Stimulated activated CD8-positive, alpha-beta memory T cell treated with anti-CD3 and anti-CD28 coated beads, Interleukin-12 subunit alpha, Interleukin-12 subunit beta, amount 100 ng/mL, for 1 hour (primary cell): Measurements from ENCODE around the gene GNPTG.
"Not testable (repeated sequence)": the region's sequence is repeated elsewhere in the genome, so short reads cannot be mapped to it uniquely, and the experiment has no call there.

Experiments
- DNase-seq: peaks from one replicate; pipeline ENCODE4 v3.0.0-alpha.2; 2020; ENCODE audit warnings: low read depth

The GNPTG gene

DNA sequence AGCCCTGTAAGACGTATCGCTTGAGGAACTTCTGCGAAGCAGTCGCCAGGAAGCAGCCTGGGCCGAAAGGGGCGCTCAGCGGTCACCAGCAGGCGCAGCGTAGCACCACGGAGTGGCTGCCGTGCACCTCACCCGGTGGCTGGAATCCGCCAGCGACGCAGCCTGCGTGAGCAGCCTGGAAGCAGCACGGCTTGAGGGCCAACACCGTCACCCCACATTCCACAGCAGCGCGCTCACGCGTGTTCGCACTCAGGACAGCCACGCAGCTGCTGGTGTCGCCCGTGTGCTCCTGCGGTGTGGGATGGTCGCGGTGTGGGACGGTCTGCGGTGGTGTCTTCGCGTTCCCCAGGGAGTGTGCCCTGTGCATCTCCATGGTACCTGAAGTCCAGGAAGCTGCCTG lies 32.7 kb upstream of the GNPTG start:
- no peak for DNase-seq

DNA sequence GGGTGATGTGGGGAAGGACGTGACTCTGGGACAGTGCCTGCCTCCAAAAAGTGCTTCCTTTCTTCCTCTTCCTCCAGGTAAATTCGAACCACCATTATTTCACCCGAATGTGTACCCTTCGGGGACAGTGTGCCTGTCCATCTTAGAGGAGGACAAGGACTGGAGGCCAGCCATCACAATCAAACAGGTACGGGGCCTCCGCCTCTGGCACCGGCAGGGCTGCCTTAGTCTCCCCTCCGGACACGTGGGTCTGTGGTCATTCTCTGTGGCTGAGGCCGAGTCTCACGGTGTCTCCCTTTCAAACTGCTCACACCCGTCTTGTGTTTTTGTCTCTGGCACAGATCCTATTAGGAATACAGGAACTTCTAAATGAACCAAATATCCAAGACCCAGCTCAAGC lies 31.6 kb upstream of the GNPTG start:
- DNase-seq, result no peak

DNA sequence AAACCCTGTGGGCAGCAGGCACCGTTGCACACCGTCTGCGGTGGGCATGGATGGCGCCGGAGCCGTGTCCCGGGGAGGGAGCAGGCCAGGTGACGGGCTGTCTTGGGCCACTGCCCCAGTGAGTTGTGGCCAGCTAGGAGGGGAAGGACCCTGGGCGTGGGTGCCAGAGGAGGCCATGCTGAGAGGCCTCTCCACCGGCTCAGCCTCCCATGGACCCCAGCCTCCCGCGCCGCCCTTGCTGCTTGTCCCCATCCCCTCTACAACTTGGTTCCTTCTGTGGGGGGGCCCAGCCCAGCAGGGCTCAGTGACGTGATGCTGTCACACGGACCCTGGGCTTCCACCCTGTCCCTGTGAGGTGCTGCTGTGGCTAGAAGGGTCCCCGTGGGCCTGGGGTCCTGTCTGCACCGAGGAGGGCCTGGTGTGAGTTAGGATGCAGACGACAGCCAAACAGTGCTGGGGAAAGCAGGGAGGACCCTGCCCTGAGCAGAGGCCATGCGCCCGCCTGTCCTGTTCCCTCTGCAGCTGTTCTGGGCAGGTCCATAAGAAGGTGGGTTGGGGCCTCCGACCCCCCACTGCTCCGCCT lies 31.0 kb upstream of the GNPTG start:
- no peak for DNase-seq

DNA sequence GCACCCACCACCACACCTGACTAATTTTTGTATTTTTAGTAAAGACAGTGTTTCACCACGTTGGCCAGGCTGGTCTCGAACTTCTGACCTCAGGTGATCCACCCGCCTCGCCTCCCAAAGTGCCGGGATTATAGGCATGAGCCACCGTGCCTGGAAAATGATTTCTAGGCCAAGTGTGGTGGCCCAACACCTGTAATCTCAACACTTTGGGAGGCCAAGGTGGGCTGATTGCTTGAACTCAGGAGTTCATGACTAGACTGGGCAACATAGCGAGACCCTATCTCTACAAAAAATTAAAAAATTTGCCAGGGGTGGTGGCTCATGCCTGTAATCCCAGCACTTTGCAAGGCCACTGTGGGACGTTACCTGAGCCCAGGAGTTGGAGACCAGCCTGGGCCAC lies 29.3 kb upstream of the GNPTG start:
- DNase-seq, result no peak

DNA sequence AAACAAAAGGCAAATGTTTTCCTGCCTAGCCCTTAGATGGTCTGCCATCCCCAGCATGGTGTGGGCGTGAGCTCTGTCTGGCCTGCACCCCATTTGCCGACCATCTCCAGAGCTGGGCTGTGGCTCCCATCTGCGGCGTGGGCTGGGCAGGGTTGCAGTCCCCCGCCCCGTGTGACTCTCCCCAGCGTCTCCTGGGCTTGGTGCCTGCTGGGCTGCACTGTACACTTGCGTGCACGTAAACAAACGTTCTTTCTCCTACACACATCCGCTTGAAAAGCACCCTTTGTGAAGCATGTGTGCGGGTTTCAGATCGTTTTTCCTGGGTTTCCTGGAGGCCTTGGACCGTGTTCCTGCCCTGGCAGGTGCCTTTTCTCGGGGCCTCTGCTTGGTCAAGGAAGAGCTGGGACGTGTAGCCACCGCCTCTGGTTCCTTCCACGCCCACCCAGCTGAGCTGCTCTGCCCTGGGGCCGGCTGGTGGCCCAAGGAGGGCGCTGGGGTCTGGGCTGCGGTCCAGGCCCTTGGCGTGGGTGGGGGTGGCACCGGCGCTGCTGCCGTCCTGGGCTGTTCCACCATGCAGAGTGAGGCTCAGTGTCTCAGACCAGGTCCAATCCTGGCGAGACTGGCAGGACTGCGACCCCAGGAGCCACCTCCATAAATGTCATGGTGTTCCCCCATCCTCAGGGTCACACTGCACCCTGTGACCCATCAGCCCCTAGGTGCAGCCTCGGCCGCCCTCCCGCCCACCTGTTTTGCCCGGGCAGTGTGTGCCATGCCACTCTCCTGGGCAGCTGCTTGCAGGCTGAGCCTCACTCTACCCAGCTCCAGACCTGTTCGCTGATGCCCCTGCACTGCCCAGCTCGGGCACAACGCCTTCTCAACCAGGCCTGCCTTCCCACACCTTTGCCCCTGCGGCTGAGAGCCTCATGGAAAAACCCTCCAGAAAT lies 28.2 kb upstream of the GNPTG start:
- DNase-seq, result no peak

DNA sequence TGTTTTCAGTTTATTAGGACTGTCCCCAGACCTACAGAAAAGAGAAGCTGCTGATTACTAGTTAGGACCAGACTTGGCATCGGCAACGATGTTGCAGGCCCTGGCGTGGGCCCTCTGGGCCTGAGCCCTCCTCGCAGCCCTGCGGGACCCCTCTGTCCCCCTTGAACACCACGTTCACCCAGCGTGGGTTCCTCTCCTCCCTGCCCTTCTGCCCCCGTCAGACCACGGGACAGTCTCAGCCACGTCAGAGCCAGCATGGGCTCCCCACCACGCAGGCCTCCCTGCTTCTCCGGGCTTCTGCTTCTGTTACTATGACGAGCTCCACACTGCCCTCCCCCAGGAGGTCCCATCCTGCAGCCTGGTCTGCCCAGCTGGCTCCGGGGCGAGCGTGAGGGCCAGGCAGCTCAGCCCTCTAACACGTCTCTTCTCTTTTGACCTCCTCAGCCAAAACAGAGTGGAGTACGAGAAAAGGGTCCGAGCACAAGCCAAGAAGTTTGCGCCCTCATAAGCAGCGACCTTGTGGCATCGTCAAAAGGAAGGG lies 27.4 kb upstream of the GNPTG start:
- no peak for DNase-seq

DNA sequence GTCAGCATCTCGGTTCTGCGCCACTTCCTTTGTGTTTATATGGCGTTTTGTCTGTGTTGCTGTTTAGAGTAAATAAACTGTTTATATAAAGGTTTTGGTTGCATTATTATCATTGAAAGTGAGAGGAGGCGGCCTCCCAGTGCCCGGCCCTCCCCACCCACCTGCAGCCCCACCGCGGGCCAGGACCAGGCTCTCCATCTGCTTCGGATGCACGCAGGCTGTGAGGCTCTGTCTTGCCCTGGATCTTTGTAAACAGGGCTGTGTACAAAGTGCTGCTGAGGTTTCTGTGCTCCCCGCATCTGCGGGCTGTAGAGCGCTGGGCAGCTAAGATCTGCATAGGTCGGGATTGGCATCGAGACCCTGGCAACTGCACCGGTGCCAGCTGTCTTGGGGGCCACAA lies 26.5 kb upstream of the GNPTG start:
- no peak for DNase-seq

DNA sequence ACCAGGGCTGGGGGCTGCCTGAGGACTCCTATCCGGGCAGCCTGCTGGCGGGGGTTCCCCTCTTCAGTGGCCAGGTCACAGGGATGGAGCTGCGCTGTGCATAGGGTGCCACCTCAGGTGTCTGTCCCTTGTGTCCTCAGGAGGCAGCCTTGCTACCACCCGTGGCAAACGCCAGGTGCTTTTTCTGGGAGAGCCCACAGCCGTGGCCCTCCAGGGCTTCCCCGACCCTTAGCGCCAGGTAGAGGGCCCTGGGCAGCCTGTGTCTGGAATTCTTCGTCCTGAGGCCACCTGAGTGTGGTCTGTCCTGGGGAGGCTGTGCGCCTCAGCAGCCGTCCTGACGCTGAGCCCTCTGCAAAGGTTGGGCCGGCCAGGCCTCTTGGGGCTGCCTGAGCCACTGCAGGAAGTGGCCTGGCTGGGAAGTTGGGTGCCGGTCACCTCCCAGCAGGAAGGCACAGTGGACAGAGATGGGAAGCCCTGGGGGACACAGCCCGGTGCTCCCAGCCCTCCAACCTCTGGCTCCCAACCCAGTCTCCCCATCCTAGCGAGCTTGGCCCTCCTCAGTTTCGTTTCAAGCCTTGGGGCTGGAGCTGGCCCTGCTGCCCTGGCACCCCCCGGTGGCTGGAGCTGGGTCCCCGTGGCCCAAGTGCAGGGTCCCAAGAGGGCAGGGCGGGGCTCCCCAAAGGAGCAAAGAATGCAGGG lies 25.9 kb upstream of the GNPTG start:
- DNase-seq, result no peak

DNA sequence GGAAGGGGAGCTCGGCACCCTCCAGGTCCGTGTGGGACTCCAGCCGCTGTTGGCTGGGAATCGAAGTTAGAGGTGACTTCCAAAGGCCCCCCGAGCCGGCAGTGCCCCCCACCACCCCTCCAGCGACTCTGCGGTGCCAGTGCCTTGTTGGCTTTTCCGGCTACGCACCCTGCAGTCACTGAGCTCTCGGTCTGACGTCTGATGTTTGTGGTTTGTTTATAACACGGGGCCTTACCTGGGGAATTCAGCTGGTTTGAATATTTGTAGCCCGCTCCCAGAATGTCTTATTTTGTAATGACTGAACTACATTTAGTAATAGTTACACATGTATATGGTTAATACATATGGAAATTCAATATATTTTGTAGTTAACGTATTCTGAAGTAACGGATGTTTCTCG lies 25.3 kb upstream of the GNPTG start:
- no peak for DNase-seq

DNA sequence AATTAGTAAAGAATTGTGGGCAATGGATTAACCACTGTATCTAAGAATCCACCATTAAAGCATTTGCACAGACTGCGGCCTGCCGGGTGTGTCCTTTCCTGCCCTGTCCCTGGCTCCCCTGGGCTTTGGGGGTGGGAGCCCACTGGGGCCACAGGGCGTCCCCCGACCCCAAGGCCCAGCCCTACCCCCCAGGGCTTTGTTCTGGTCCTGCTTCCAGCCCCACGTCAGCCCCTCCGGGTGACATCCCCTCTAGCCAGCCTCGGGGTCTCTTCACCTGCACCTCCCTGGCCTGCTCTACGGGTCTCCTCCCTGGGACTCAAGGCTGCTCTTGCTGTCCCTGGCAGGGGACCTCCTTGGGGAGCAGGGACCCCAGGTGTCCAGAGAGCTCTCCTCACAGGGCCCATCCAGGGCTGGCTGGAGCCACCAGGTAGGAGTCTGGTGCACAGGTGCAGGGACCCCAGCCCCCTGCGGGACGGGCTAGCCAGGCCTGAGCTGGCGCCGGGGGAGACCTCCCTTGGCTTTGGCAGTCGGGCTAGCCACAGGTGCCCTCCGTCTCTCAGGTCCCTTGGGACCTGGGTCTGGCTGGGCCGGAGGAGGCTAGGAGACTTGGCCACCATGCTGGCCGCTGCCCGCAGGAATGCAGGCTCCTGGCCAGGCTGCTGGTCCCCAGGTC lies 24.6 kb upstream of the GNPTG start:
- no peak for DNase-seq

DNA sequence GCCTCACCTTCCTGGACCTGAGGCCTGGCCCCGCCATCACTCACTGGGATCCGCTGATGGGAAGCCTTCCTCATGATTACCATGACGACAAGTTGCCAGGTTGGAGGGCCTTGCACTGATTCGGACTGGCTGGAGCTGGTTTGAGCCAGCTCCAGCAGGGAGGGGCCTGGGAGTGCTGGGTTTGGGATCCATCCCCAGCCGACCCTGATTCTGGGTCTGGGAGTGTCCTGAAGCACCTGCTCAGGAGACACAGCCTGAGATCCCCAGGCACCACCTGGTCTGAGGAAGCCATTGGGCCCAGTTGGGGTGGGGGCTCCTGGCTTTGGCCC lies 24.1 kb upstream of the GNPTG start:
- no peak for DNase-seq

DNA sequence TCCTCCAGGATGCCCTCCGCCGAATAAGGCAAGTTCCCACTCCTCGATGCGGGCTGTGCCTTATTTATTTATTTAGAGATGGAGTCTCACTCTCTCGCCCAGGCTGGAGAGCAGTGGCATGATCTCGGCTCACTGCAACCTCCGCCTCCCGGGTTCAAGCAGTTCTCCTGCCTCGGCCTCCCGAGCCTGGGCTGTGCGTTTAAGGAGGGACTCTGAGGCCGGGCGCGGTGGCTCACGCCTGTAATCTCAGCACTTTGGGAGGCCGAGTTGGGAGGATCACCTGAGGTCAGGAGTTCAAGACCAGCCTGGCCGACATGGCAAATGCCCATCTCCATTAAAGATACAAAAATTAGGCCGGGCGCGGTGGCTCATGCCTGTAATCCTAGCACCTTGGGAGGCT lies 23.6 kb upstream of the GNPTG start:
- DNase-seq, result not testable (repeated sequence)

DNA sequence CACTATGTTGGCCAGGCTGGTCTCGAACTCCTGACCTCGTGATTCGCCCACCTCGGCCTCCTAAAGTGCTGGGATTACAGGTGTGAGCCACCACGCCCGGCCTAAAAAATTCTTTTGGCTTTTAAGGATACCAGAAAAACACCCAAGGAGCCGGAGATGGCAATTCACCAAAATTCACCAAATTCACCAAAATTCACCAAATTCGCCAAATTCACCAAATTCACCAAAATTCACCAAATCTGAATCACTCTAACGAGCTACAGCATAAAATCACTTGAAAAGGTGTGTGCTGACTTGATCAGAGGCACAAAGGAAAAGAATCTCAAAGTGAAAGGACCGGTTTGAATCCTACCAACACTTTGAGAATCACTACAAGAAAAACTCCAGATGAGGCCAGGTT lies 22.8 kb upstream of the GNPTG start:
- DNase-seq, result not testable (repeated sequence)

DNA sequence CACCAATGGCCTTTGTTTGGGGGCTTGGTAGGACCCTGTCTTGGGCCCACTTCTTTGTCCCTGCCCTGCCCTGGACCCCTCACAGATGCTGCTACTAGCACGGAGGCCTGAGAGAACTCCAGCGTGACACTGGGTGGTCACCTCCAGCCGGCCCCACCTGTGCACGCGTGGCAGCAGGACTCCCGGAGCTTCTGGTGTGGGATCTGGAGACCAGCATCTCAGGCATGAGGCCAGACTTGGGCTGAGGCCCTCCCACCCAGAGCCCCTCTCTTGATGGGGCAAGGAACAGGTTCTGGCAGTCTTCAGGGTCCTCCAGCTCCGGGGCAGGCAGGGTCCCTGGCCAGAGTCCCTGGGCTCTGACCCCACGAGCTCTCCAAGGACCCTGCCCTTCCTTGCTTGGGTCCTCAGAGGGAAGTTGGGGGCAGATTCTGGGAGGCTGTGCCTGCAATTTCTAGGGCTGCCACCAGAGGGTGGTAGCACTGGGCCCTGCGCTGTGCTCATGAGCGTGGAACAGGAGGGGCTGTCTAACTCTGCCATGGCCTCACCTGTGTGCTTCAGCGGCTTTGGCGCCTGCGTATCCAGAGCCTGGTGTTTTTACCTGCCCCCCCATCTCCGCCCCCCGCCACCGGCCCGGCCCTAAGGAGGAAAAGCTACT lies 21.3 kb upstream of the GNPTG start:
- no peak for DNase-seq

DNA sequence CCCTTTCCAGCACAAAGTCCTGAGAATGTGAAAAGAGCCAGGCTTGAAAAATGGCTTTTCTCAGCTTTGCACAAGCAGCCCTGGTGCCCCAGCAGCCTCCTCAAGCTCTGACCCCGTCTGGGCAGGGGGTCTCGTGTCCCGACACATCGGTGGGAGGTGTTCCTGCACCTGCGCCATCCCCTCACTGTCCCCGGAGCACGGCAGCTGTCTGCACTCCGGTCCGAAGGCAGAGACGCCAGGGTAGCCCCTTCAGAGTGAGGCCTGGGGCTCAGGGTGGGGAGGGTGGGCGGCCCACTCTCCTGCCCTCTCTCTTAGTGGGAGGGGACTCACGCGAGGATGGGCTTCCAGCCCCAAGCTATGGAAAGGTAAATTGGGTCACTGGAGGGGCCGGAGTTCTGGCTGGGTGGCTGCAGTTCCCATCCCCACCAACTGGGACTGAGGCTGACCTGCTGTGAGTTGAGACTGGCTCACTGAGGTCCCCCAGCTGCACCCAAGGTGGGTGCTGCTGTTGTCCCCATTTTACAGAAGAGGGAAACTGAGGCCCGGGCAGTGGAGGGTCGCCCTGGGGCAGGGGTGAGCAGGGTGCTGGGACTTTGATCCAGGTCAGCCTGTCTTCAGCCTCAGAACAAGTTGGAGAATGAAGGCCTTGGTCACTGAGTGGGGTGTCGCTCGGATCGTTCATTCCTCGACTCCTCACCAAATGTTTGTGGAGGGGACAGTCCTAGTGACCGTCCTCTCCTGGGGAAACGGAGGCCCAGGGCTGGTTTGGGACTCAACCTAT lies 20.6 kb upstream of the GNPTG start:
- no peak for DNase-seq

DNA sequence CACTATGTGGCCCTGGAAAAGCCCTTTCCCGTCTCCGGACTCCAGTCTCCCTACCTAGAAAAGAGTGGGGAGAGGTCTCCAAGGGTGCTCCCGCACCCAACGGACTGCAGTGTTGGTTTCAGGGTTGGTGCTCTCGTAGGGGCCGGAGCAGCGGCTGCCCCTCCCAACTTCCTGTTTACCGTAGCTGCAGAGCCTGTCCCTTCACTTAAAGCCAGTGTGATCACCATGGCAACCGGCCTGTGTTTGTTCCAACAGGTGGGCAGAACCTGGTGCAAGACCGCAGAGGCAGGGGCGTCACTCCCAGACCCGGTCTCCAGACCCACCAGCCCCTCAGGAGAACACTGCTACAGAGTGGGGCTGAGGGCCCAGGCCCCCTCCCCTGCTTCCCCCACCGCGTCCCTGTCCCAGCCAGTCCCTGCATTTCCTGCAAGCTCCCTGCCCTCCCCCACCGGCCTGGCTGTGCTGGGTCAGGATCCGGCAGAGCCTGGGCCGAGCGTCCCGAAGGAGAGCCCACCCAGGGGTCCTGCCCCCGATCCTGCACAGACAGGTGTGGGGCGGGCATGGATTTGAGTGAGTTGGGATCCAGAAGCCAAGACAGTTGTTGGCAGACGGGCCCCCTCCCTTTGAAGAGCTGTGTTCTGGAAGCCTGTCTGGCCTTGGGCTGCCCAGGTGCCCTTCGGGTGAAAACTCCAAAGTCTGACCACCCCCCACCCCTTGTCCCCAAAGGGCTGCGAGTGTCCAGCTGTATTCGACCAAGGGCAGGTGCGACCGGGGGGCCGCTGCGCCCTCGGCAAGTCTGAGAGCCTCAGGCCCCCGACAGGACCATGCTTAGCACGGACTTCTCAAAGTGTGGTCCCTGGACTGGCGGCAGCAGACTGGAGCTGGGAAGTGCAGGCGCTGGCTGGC lies 19.8 kb upstream of the GNPTG start:
- DNase-seq, result peak; percentile 33

DNA sequence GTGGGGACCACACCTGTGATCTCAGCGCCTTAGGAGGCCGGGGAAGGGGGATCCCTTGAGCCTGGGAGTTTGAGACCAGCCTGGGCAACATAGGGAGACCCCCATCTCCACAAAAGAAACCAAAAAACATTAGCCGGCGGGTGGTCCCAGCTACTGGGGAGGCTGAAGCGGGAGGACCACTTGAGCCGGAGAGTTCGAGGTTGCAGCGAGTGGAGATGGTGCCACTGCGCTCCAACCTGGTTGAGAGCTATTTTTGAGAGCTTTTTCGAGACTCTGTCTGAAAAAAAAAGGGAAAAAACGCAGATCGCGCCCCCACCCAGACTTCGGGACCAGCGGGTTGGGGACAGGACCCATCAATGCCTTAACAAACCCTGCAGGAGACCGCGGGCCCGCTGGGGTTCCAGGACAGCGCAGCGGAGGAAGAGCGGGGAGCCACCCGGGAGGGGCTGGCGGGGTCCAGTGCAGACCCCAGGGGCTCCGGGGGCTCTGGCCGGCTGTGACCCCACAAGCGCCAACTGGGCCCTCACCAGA lies 19.0 kb upstream of the GNPTG start:
- DNase-seq, result no peak

DNA sequence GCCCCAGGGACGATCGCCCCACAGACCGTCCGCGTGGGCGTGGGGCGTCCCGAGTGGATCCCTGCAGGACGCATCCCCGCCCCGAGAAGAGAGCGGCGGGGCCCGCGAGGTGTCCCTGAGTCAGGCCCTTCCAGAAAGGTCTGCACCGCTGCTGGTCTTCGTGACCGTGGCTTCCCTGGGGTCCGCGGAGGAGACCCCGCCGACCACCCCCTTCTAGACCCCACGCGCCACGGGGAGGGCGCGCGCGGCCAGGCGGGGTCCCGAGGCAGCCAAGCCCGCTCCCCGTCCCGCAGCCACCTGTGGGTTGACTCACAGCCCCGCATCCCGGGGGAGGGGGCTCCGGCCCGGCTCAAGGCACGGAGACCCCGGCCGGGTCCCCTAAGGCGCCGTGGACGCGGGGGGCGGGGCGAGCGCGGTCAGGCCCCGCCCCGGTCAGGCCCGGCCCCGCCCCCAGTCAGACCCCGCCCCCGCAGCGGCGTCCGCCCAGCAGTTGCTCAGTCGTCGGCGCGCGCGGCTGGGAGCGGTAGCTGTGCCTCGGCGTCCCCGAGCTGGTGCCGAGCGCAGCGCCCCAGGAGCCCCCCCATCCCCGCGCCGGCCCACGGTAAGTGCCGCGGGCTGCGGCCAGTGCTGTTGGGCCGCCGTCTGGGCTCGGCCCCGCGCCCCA lies 18.4 kb upstream of the GNPTG start, which contains the start of gene BAIAP3:
Gene BAIAP3 (plus strand): TSS at position 497 of the 664 bp plus-strand sequence. CDS start 4,905 bp downstream, outside the sequence.
- DNase-seq, result no peak
